Measurements from ENCODE around the gene LCN15. TPM values are rescaled to one million over a fixed set of nuclear protein-coding genes. Genes with fewer than 3 reads are reported as not detected.

LCN15 gene
- total RNA-seq, 1 experiment from 2014 or later: not detected

- no TSS peak for BruUV-seq (replicated peaks)
- Histone ChIP-seq H3K9me2 (replicated peaks; ENCODE audit: low read length) (no peaks in the 10 kb centered on the region), H3K79me2 (ENCODE audit: low read length) (peaks cover 11% of the 10 kb centered on the region), H3K9me3 (ENCODE audit: low read length) (no peaks in the 10 kb centered on the region), H3K4me1 (ENCODE audit: insufficient read depth, low read length) (peaks cover under 1% of the 10 kb centered on the region; the same call in 1 of the 2 replicates), H3K36me3 (ENCODE audit: low read depth, low read length) (no peaks in the 10 kb centered on the region), H2AFZ (ENCODE audit: low read length) (no peak overlapping the region), H3K4me2 (ENCODE audit: low read length) (no peak overlapping the region), H3K9ac (ENCODE audit: low read length) (no peak overlapping the region), H3K27ac (ENCODE audit: low read length) (no peak overlapping the region), H3K4me3 (ENCODE audit: low read length) (no peak overlapping the region), H3K27me3 (ENCODE audit: low read length) (no peaks in the 10 kb centered on the region), H4K20me1 (ENCODE audit: low read length) (no peaks in the 10 kb centered on the region), H3F3A (ENCODE audit: low read length, unreplicated experiment) (no peaks in the 10 kb centered on the region)
- no peak for TF ChIP-seq EZH2phosphoT487 (IDR thresholded peaks at IDR 0.05; ENCODE audit: borderline replicate concordance, low read length)
- TF ChIP-seq CTCF (conservative IDR thresholded peaks at IDR 0.05; ENCODE audit: low read depth, low read length): no peak
- TF ChIP-seq EZH2 (IDR thresholded peaks at IDR 0.05; ENCODE audit: low read length, unreplicated experiment): no peak
- DNase-seq: no peak
- ChIA-PET POLR2A (ENCODE audit: unreplicated experiment) (no interaction called here), CTCF (no interaction called here)
- no peak for ATAC-seq
- intact Hi-C loops (cut with micrococcal nuclease): no loop called here
These were observed 29.4 kb downstream of the LCN15 start for GRCh38 chr9:136734837-136735496.

GRCh38 chr9:136733611-136734010, 30.7 kb downstream of the LCN15 start:
- intact Hi-C loops (cut with micrococcal nuclease): no loop called here
- BruUV-seq (replicated peaks): no TSS peak

More at GRCh38 chr9:136733611-136734010, 30.7 kb downstream of the LCN15 start:
- Histone ChIP-seq H3K27ac (ENCODE audit: low read length) (no peak overlapping the region), H2AFZ (ENCODE audit: low read length) (no peak overlapping the region), H4K20me1 (ENCODE audit: low read length) (no peaks in the 10 kb centered on the region), H3K27me3 (ENCODE audit: low read length) (no peaks in the 10 kb centered on the region), H3K4me1 (ENCODE audit: insufficient read depth, low read length) (peaks cover 12% of the 10 kb centered on the region; the same call in 1 of the 2 replicates), H3K79me2 (ENCODE audit: low read length) (peaks cover 25% of the 10 kb centered on the region), H3K36me3 (ENCODE audit: low read depth, low read length) (no peaks in the 10 kb centered on the region), H3F3A (ENCODE audit: low read length, unreplicated experiment) (no peaks in the 10 kb centered on the region), H3K9me3 (ENCODE audit: low read length) (no peaks in the 10 kb centered on the region), H3K4me3 (ENCODE audit: low read length) (no peak overlapping the region), H3K4me2 (ENCODE audit: low read length) (no peak overlapping the region), H3K9me2 (replicated peaks; ENCODE audit: low read length) (no peaks in the 10 kb centered on the region), H3K9ac (ENCODE audit: low read length) (no peak overlapping the region)
- ATAC-seq (no peak), DNase-seq (no peak)
- TF ChIP-seq CTCF (conservative IDR thresholded peaks at IDR 0.05; ENCODE audit: low read depth, low read length): no peak
- no peak for TF ChIP-seq EZH2phosphoT487 (IDR thresholded peaks at IDR 0.05; ENCODE audit: borderline replicate concordance, low read length)
- no peak for TF ChIP-seq EZH2 (IDR thresholded peaks at IDR 0.05; ENCODE audit: low read length, unreplicated experiment)
- ChIA-PET POLR2A (ENCODE audit: unreplicated experiment) (no interaction called here), CTCF (no interaction called here)

All from PC-3 (cell line).